Right lobe of liver (tissue), 6 donors: Measurements from ENCODE around the gene RAB2B. TPM values are rescaled to one million over a fixed set of nuclear protein-coding genes. Genes with fewer than 3 reads are reported as not detected.

Experiments
- ATAC-seq, 4 donors: fragments of 200-7000 bp; cut with Tn5 transposase; one replicate each; pipeline ENCODE4 v1.9.1; 2020; ENCODE audit warnings: mild to moderate bottlenecking in 4 of 4, moderate library complexity in 4 of 4
- DNase-seq, 3 donors: peaks; one replicate each; pipeline ENCODE4 v3.0.0-alpha.2; 2020
- H3K27ac ChIP-seq, 3 donors: fragments of 200-600 bp; one replicate each; pipeline ENCODE4 v1.8.0; 2022
- H3K27me3 ChIP-seq, 2 donors: fragments of 200-600 bp; one replicate each; pipeline ENCODE4 v1.8.0; 2022
- H3K36me3 ChIP-seq, 4 donors: fragments of 200-600 bp; sonication (generic) in 1 of 4; one replicate each; pipeline versions ENCODE4 v1.5.1 to v1.8.0; 2017 to 2022; ENCODE audit warnings: control low read depth in 1 of 4
- H3K4me1 ChIP-seq, 4 donors: fragments of 200-600 bp; sonication (generic) in 1 of 4; one replicate each; pipeline versions ENCODE4 v1.5.1 to v1.8.0; 2017 to 2022; ENCODE audit warnings: control low read depth in 1 of 4
- H3K4me3 ChIP-seq, 3 donors: fragments of 200-600 bp; one replicate each; pipeline ENCODE4 v1.8.0; 2022
- H3K9me3 ChIP-seq, 4 donors: fragments of 200-600 bp; sonication (generic) in 1 of 4; one replicate each; pipeline versions ENCODE4 v1.5.1 to v1.8.0; 2017 to 2022; ENCODE audit warnings: control low read depth in 1 of 4
- POLR2A ChIP-seq: fragments of 450-650 bp; IDR thresholded peaks from one replicate; pipeline ENCODE4 v1.6.1; 2017; ENCODE audit warnings: antibody characterized with exemption, mild to moderate bottlenecking
- WGBS: methylation state at CpG from one replicate; pipeline ENCODE4 v1.1.6; 2018; ENCODE audit warnings: low coverage, low lambda C conversion rate; ENCODE audit not compliant: insufficient coverage; ENCODE audit errors: missing lambda C conversion rate; 5-methylcytosine and 5-hydroxymethylcytosine counted together
- intact Hi-C, 2 donors: fragments of 100-400 bp; cut with DNase I; formaldehyde crosslinking; loops; one replicate each; pipeline versions ENCODE4 v1.11.2 to v1.14.1; 2022
- total RNA-seq, 6 experiments: library from RNA; depleted of rRNA in 2 of 6; stranded (reverse); fragments of >200 nt in 2 of 6; fragmentation: NEBNext Ultra II Directional in 3 of 6; extraction: Animal tissue kit (Norgen Biotek cat#: 25700) in 3 of 6; gene quantifications; one replicate each; pipeline versions ENCODE4 v1.1.0 to v1.2.4, GENCODE V29; 2016 to 2023
- TF ChIP-seq, protein P1 (sequence below), 4 donors: fragments of 200-600 bp in 3 of 4; fragments of 450-650 bp in 1 of 4; IDR thresholded peaks; one replicate each; pipeline versions ENCODE4 v1.5.1 to v1.8.0; 2016 to 2022; ENCODE audit warnings: antibody characterized with exemption in 4 of 4, mild to moderate bottlenecking in 2 of 4
- donor health status: DM: no; HTN: yes; CAD: no.
- donor health status: DM: no; HTN: no; CAD: no.
- donor health status: DM: no; HTN: no; CAD: no.
- donor health status: DM: no; HTN: yes; CAD: no.
- donor health status: DM: no; HTN: yes; CAD: no.

RAB2B gene
- total RNA-seq, 6 experiments from 2014 or later: 6.8 to 9.4 (median 8.0) TPM

DNA sequence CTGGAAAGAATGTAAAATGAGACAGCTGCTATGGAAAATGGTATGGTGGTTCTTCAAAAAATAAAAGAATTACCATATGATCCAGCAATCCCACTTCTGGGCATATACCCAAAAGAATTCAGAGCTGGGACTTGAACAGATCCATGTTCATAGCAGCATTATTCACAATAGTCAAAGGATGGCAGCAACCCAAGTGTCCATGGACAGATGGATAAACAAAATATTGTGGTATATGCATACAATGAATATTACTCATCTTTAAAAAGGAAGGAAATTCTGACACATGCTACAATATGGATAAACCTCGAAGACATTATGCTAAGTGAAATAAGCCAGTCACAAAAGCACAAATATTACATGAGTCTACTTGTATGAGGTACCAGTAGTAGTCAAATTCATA, 9.1 kb downstream of the RAB2B start:
- TF ChIP-seq, protein P1, sequence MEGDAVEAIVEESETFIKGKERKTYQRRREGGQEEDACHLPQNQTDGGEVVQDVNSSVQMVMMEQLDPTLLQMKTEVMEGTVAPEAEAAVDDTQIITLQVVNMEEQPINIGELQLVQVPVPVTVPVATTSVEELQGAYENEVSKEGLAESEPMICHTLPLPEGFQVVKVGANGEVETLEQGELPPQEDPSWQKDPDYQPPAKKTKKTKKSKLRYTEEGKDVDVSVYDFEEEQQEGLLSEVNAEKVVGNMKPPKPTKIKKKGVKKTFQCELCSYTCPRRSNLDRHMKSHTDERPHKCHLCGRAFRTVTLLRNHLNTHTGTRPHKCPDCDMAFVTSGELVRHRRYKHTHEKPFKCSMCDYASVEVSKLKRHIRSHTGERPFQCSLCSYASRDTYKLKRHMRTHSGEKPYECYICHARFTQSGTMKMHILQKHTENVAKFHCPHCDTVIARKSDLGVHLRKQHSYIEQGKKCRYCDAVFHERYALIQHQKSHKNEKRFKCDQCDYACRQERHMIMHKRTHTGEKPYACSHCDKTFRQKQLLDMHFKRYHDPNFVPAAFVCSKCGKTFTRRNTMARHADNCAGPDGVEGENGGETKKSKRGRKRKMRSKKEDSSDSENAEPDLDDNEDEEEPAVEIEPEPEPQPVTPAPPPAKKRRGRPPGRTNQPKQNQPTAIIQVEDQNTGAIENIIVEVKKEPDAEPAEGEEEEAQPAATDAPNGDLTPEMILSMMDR (IDR thresholded peaks at IDR 0.05): no peak
- TF ChIP-seq POLR2A: no peak
- Histone ChIP-seq H3K9me3 (no peaks in the 10 kb centered on the region), H3K4me1 (no peaks in the 10 kb centered on the region), H3K4me3 (no peak overlapping the region), H3K27ac (no peak overlapping the region), H3K36me3 (peaks cover 0 to 41% (median 11%) of the 10 kb centered on the region in 4 donors), H3K27me3 (no peaks in the 10 kb centered on the region)
- intact Hi-C loops: no loop called here
- ATAC-seq: no peak
- 62% methylated on average over 1 of the region's 1 CpG for WGBS
- no peak for DNase-seq

DNA sequence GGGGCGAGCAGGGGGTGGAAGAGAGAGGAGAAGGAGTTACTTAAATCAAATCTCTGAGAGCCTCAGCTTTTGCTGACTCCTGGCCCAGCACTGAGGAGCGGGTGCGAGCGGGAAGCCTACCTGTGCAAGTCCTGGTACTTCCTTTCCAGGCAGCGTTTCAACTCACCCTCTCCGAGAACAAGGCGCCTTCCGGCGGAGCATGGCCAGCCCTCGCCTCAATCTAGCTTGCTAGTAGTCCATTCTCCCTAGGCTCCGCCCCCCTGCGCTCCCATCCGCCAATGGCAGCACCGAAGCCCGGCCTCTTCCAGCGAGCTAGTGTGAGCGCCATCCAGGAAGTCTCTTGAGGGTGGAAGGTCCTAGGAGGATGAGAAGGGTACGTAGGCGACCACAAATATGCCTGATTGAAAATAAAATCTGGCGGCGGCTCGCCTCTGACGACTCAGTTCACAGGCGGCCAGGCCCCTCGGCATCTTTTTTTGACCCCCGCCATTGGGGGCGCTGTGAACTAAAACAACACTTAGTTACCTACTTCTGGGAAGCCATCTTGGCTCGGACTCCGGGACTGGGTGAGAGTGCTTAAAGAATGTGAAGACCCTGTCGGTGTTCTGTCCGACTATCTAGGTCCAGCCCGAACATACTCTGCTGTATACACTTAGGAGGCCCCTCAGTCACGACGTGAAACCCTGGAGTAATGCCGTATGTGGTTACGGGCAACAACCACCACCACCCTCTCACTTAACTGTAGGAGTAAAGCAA, 20.7 kb downstream of the RAB2B start, which contains the start of gene CHD8:
Gene CHD8, minus strand, starts transcription at position 212 of the 756 bp plus-strand sequence. CDS start 24,480 bp downstream, outside the sequence.
- intact Hi-C loops: no loop called here
- peak; percentile 99 to 100 (median 99) for ATAC-seq
- H3K27ac ChIP-seq: peak within 1 kb of the TSS; percentile 79 to 92 (median 84)
- H3K4me3 ChIP-seq: peak within 1 kb of the TSS; percentile 65 to 93 (median 93)
- H3K36me3 ChIP-seq: peaks cover 0 to 6% (median 2%) of the 10 kb centered on the region in 4 donors
- TF ChIP-seq, protein P1 (IDR thresholded peaks at IDR 0.05): peak; percentile 54 to 72 (median 70)
- peak; percentile 78 for TF ChIP-seq POLR2A
- DNase-seq: peak; percentile 99 to 100 (median 100)
- H3K4me1 ChIP-seq: peaks cover 0 to 17% (median 6%) of the 10 kb centered on the region in 4 donors
- no peaks in the 10 kb centered on the region for H3K27me3 ChIP-seq
- WGBS: 0% methylated on average over 26 of the region's 36 CpGs
- no peaks in the 10 kb centered on the region for H3K9me3 ChIP-seq

DNA sequence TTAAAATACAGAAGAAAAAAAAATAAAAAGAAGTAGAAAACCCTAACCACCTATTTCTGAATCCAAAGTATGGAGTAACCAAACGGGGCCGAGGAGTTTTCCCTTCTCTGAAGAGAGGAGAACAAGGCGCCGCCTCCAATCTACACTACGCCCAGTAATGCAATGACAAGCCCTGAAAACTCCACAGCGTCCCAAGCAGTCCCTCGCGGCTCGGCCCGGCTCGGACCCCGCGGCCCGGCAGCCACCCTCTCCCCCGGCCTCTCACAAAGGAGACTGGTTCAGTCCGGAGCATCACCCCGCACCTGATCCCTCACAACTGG, 21.2 kb downstream of the RAB2B start:
- Histone ChIP-seq H3K9me3 (no peaks in the 10 kb centered on the region), H3K4me1 (peaks cover 0 to 17% (median 6%) of the 10 kb centered on the region in 4 donors), H3K36me3 (peaks cover 0 to 4% (median under 1%) of the 10 kb centered on the region in 4 donors), H3K27ac (peak overlapping the region in 2 of 3 donors; percentile 4 to 92), H3K4me3 (peak overlapping the region; percentile 65 to 93 (median 93)), H3K27me3 (no peaks in the 10 kb centered on the region)
- 0% methylated on average over 16 of the region's 17 CpGs for WGBS
- intact Hi-C loops: no loop called here
- ATAC-seq (peak; percentile 14 to 36 (median 21)), DNase-seq (no peak)
- TF ChIP-seq, protein P1 (IDR thresholded peaks at IDR 0.05): no peak
- no peak for TF ChIP-seq POLR2A

DNA sequence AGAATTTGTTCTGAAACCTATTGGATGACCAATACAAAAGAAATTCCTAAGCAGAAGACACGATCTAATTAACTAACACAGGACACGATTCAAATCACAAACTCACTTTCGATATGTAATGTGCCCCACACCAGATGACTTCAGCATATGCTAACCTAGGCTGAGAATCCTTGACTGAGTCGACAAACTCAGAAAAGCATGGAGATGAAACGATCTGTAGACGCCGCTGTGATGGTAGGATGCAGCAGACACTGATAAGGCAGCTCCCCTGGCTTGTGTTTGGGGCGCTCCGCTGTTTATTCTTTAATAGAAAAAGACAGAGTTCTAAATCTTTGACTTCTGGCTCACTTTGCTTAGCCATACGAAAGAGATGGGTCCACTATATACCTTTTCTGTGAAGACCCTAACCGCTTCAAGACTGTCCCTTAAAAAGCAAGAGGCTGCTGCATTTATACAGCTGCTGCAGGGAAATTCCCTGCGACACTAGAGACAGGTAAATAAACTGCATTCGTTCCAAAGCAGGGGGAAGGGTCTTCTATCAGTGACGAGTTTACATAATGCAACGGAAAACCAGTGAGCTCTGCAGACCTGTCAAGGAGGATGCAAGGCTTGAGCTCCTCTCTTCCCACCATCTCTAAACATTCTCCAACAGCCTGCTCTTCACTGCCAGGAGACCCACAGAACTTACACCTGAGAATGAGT, 21.8 kb downstream of the RAB2B start:
- Histone ChIP-seq H3K4me3 (peak overlapping the region; percentile 65 to 93 (median 93)), H3K27me3 (no peaks in the 10 kb centered on the region), H3K36me3 (peaks cover 0 to 1% (median 0%) of the 10 kb centered on the region in 4 donors), H3K9me3 (no peaks in the 10 kb centered on the region), H3K4me1 (peaks cover 0 to 17% (median 6%) of the 10 kb centered on the region in 4 donors), H3K27ac (peak overlapping the region in 1 of 3 donors; percentile 92)
- WGBS: 26% methylated on average over 15 of the region's 15 CpGs
- intact Hi-C loops: no loop called here
- DNase-seq (no peak), ATAC-seq (no peak)
- TF ChIP-seq, protein P1 (IDR thresholded peaks at IDR 0.05): no peak
- TF ChIP-seq POLR2A: no peak
